Activated CD4-positive, alpha-beta T cell treated with anti-CD3 and anti-CD28 coated beads, Interleukin-2, amount 50 U/mL, for 1 hour (primary cell): ENCODE results near the gene VEZF1.
"Not testable (repeated sequence)": the region's sequence is repeated elsewhere in the genome, so short reads cannot be mapped to it uniquely, and the experiment has no call there.

Experiments used
- DNase-seq: peaks from one replicate; pipeline ENCODE4 v3.0.0-alpha.2; 2020

The VEZF1 gene

DNA sequence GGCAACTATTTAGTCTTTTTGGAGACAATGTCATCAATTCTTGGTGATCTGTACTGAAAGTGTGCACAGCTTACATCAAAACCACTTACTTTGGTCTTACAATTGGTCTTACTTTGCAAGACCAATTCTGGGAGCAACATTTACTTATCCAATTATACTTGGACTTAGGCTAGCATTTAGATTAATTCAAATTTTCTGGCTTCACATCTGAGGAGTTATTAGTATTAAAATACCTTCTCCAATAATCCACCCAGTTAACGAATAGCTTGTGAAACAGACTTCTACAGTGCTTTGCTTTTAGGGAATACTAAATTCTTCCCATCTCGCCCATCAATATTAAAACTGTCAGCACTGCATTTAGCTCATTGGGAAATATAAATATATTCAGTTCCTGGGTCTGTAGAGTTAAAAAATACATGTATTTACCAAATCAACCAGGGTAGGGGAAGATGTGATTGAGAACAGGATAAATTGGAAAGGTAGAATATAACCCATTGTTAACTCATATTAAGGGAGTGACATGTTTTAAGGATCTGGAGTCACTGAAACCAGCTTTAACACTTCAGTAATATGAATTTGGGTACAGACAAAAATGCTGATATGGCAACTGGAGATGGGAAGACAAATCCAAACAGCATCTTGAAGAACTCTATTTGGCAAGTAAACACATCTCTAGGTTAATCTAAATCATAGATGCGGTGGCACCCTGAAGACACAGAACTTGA is 9.2 kb upstream of the VEZF1 start:
- no peak for DNase-seq

DNA sequence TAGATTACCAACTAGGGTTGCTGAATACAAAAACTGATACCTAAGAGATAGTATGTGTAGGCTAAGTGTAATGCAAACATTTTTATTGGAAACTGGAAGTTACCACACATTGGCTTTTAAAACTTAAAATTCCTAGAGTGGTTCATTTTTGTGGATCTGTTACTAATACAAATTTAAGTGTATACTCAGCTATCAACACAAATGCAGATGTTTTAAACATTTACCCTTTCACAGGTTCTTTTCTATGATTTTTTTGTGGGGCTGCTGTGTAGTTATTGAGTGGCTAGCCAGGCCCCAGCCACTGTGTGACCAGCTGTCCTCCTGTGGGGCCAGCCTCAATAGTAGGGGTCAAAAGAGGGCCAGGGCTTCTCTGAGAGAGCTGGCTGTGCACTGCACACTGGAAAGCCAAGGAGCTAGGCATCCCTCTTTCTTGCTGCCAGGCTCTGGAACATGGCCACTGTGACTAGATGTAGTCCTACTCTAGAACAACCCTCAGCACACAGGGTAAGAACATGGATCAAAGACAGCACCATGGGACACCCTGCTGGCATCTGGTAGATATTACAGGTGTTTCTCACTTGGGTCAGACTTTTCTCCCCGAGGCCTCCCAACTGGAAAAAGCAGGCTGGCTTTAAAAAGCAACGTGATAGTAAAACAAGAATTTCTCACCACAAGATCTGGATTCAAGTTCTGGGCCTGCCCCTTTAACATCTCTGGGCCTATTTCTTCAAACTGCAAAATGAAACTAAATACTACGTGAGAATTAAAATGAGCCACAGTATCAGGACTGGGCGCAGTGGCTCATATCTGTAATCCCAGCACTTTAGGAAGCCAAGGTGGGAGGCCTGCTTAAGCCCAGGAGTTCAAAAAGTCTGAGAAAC is 7.3 kb upstream of the VEZF1 start:
- peak; percentile 46 for DNase-seq

DNA sequence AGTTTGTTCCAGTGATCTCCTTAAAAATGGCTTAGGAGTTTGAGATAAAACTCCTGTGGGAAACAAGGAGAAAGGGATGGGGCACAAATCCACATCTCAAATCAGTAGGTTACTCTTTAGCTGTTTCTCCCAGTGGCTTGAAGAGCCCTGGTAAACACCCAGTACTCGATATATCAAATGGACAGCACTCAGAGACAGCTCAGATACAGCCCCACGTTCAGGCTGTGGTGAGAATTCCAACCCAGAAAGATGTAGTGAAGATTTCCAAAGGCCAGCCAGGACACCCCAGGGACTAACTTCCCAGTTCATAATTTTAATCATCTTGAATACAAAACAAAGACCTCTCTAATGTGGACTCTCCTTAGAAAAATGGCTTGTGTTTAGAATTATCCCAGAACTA is 6.4 kb upstream of the VEZF1 start:
- DNase-seq, result no peak

DNA sequence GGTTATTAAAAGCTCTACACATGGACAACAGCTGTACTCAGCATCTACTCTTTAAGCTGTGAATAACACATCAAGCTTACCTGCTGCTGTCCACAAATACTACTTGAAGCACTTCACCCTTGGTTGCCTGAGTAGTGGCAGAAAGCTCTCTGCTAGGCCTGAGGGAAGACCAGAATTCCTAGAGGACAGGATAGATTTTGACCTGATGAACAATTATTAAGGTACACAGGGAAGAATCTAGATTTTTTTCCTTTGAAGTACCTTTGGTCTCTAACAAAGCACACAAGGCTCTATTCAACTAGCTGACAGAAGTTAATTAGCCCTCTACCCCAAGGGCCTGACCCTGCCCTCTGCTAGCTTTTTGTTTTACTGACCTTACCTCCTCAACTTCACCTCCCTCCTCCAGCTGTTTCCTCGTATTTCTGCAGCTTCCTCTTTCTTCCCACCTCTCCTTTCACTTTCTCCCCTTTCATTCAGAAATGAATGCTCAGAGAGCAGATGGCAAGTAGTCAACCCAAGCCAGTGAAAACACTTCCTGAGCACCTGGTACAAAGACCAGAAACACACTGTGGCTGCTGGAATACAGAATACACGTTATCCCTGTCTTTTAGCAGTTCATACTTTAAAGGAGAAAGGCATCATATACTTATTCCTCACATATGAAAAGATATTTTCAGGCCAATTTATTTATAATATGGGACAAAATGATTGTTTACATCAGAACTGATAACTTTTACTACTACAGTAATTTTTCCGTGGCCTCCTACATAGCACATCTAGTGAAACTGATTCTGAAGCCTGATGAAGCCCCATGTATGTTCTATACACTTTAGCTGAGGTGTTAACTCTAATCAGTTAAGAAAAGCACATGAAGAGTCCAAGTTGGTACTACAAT is 5.7 kb upstream of the VEZF1 start:
- no peak for DNase-seq

DNA sequence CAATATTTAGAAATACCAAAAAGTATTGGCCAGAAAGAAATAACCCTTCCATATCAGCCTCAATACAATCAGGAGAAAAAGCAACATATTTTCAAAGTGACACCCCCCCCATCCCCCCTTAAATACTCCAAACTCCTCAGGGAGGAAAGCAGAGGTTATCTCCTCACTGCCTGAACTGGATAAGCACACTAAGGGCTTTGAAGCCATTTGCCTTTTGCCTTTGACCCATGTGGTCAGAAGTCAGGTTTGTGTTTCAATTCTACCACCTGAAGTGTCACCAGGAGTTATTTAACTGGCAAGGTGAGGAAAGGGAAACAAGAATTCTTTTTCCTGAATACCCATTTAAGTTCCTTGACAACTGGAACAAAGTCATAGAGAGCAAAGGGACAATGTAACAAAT is 3.5 kb upstream of the VEZF1 start:
- DNase-seq, result no peak

DNA sequence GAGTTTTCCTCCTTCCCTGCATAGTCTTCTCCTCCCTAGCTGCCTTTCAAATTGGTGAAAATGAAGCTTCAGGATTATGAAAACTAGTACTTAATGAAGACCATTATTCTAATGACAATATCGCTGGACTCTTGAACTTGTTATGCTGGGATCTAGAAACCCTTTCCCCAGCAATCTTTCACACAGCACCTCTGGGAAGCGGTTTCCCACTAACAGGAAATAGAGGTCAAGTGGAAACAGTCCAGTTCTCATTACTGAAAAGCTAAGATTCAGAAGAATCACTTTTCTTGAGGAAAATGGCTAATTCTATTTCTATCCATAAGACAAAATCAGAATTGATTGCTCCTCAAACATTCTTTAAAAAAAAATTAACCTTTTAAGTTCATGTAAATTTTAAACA is 2.0 kb upstream of the VEZF1 start:
- DNase-seq, result no peak

DNA sequence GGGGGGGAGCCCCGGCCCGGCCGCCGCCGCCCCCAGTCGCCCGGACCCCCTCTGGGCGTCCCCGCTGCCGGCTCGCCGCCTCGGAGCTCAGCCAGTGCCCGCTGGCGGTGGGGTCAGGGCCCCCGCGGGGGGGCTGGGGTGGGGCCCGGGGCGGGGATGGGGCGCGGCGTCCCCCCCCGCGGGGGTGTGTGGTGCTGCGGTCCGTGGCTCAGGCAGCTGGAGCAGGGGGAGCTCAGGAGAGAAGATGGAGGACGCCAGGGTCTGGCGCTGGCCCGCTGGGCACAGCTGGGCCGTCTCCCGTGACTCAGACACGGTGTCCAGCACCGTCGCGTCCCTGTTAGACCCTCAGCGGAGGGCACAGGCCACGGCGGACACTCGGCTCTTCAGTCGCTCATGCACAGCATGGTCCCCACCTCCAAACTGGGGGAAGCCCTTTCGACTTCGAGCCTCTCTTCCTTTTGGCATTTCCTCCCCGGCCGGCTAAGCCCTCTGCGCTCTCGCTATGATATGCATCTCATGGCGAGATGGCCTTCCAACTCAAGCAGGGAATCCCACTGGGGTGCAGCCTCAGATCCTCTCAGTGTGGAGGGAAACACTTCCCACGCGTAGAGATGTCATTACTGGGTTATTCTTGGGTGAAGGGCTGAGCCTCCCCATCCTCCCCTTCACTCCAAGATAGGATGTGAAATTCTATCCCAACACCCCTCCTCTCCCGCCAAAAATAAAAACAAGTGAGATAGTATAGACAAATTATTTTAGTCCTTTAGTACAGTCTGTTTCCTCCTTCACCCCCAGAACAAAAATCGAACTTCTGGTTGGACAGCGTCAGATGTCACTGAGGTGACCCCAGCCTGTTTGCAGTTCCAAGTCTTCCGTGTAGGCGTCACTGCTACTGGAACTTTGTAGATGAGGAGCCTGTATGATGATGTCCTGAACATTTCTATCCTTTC is 522 bp upstream of the VEZF1 start:
- no peak for DNase-seq

DNA sequence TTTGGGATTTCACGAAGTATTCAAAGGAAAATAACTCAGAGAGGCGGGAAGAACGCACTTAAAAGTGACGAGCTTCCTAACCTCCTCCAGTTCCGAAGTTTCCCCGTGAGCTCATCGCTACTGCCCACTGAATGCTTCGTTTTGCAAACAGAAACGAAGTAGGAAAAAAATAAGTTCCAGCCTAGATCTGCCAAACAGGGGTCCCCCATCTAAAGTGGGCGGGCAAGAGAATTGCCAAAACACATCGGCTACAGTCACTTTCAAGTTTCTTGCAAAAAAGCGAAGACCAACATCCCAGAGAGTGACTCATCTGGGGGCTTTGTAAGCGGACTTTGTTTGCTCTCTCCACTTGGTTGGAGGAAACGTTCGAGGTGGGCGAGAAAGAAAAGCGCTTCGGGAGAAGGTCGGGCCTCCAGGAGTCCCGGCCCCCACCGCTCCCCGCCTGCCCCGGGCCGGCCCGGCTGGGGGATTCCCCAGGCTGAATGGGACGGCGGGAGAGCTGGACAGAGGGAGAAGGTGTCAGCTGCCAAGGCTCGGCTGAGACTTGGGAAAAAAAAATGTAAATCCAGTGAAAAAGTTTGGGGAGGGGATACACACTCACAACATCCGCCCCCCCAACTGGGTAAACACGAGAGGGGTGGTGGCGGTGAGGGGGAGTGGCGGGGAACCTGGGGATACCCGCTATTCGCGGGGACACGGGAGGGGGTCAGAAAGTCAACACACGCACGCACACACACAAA is 1.0 kb downstream of the VEZF1 start:
- peak; percentile 28 for DNase-seq

DNA sequence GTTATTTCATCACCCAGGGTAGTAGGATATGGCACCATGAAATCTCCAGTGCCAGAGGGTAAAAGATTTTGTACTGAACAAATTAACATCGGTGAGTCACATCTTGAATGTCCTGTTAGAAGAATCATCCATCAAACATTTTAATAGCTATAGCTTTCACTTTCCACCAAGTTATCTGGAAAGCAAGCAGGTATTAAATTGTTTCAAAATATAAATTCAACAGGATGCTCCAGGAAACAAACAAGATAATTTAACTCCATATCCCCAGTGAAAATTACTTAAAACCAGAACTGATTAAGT is 2.4 kb downstream of the VEZF1 start:
- no peak for DNase-seq

DNA sequence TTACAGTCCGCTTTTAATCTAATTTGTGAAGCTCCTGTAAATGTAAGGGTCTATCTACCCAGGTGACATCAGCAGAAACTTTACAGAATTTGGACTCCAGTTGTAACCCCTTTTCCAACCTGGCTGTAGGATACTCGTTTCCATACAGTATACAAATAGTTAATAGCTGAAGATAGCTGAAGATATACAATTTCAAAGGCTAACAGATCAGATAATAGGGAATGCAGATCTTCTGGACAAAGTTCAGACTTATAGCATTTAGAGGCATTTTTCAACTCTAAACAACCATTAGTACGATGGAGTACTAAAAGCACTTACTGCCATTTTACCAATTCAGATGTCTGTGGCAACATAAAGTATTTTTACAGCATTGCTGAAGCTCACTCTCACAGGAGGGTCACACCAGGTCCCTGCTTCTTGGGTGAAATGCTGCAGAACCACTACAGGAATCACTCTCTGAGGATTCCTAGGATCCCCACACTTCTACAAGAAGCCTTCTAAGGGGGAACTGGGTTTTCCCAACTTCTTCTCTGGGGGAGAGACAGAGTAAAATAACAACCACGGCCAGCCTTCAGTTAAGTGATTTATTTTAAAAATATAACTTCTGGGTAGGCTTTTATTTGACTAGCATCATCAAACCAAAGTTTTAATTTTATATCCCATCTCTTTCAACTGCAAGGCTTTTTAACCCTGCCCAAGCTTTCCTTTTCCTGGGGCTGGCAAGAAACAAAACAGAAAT is 2.9 kb downstream of the VEZF1 start:
- no peak for DNase-seq

DNA sequence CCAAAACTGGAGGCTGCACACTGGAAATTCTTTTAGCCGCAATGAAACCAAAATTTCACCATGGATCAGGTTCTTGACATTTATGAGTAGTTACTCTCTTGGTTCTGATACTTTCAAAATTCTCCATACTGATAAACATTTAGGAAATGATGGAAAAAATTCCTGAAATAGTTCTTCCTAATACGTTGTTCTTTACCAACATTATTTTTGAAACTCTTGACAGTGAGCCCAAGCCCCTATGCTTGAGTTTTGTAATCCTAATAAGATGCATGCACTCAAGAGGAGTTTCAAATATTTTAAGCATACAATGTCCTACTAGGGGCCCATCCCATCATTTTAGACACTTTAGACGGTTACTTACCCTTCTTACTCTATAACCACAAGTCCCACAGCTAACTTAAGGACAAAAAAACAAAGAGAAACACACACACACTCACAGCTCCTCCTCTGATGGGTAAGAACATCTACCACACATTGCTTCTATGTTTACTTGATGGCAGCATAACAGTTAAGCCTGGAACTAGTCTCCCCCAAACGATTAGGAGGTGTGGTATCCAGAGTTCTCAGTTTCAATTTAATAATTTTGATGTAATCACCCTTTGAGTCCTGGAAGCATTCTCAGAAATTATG is 3.7 kb downstream of the VEZF1 start:
- no peak for DNase-seq

DNA sequence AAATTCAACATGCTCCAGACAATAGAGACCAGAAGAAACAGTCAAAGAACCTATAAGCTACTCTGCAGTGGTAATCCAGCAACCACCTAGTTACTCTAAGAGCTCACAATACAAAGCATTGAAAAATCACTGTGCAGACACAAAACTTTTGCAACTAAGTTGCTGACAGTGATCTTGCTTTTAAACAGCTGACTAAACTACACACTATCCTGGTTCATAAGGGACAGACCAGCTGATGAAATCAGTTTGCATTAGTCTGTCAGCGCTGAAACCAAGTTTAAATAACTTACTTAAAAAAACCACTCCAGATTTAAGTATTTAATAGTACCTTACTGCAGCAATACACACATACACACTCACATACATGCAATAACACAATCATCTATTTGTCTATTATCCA is 4.6 kb downstream of the VEZF1 start:
- no peak for DNase-seq

DNA sequence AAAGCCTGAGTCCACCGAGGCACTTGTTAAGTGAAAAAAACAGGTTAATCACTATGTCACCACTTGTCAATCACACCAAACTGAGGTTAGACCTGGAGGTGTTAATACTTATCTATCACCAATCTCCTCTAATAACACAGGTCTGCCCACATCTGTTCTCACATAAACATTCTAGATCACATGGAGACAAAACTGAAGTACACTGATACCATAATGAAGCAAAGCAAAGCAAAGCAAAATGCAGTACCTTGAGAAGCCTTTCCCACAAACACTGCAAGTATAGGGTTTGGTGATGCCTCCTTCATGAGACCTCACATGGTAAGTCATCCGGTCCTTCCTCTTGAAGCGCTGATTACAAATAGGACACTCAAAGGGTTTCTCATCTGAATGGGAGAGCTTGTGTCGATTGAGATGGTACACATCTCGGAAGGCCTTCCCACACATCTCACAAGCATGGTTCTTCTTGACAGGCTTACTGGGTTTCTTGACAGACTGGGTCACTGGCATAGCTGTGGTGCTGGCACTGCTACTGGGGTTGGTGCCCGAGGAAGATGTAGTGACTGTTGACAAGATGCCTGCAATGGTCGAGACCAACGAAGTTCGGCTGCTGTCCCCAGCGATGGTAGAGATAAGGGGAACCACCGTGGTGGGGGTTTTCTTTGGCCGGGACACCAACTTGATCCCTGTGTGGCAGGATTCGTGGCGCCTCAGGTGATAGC is 5.4 kb downstream of the VEZF1 start:
- no peak for DNase-seq

DNA sequence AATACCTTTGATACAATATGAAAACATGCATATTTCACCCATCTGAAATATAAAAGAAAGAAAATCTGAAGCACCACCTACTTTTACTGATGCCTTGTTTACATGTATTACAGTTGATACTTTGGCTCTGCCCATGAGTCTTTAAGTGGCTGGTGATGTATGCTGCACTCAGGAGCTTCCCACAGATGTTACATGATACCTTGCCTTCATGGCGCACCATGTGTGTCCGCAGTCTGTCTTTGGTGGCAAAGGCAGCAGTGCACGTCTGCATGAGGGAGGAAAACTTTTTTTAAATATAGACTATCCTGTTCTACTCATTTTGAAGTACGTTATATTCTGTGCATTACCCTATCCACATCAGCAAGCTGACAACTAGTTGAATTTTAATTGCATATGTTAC is 7.5 kb downstream of the VEZF1 start:
- no peak for DNase-seq

DNA sequence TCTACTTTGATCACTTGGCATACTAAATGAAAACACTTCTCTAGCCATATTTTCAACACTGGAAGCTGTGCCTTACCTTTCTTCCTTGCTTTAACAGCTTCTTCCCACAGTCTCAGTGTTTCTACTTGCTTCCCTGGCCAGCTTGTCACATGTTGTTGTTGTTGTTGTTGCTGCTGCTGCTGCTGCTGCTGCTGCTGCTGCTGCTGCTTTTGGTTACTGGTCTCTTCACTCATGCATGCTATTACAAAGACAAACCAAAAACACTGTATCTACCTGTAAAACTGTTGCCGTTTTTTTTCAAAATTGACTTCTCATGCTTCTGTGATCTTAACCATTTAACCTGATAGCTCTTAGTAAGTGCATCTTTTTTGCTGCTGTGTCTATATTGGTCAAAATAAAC is 9.0 kb downstream of the VEZF1 start:
- no peak for DNase-seq

DNA sequence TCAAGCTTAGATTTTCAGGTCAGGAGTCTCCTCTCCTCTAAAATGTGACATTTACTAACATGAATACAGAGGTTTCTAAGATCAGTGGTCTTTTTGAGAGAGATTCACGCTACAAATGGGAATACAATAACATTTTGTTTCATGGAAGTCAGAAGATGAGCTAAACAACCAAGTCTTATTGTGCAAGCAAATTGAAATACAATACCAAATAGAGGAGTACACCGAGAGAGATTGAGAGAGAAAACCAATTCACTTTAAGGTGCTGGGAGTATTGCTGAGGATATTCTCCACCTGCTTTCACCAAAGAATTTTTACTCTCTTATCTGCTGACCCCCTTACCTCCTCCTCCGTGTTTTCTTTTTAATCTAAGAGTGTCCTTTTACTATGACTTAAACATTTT is 11.5 kb downstream of the VEZF1 start:
- no peak for DNase-seq

DNA sequence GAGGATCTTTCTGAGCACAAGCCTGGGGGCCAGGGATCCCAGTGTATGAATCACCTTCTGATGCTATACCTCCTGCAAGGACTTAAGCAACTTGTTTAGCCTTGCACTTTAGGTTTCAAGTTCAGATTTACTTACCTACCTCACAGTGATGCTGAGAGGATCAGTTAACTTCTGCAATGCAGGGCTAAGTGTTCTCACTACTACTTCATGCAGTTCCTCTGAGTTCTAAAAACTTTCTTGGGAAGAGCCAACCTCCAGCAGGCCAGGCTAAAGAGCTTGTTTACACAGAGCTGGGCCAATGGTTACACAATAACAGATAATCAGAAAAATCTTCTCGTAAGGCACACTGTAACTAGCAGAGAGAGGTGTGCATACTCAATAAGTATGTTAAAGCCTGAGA is 13.0 kb downstream of the VEZF1 start:
- no peak for DNase-seq

DNA sequence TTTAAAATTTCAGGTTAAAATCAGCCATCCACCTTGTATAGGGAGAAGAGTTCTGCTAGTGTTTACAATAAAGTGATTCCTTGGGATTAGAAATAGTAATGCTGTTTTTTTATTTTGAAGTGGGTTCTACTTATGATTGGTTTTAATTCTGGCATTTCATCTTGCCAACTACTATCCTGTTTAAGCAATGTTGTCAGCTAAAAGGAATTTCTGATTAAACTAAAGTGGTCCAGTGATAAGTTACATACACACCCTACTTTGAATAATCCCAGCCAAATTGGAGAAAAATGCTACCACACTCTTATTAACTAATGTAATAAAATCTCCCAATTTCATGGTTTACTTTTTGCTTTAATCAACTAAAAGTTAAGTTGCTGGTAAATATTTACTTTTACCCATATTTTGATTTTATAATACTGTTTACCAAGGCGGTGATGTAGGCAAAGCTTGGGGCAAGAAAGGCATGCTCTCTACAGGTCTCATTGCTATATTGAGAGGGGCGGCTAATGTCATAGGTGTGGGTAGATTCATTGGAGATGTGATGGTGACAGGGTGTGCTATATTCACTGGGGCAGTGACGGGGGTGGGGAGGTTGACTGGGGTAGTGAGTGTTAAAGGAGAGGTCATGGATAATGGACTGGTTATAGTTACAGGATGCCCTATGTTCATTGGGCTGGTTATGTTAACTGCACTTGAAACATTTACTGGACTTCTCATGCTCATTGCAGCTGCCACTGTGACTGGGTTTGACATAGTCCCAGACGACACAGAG is 13.8 kb downstream of the VEZF1 start:
- not testable (repeated sequence) for DNase-seq

DNA sequence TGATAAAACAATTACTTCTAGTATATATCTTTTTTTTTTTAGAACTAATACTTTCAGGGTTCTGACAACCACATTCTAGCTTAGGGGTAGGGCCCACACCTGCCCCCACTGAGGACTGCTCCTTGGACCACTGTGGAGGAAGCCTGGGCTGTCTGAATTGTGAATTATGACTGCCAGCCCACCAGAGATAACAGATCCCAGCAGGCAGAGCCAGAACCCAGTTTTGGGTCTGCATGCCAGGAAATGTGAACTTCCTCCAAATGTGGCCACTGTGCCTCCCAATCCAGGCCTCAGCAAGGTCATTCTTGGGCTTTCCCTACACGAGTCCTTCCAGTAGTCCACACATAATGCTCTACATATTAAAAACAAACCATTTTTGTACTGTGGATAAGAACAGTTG is 15.9 kb downstream of the VEZF1 start:
- no peak for DNase-seq
